Measurements from ENCODE around the gene CDC42BPB.

DNA sequence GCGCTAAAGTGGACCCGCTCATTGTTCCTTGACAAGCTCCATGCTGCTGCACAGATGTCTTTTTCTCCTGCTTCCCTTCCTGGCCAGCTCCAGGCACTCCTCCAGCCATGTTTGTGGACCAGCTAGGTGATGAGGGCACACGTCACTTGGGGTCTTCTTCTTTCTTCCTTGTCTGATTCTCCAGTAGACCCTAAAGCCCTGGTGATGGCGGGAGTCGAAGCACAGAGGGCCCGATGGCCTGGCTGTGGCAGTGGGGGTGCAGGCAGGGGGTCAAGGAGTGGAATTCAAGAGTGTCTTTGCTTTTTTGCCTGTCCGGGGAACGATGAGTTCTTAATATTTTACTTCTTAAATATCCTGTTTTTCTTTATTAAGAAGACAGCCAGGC is 157.8 kb downstream of the CDC42BPB start:
- TF ChIP-seq MXI1 (IDR thresholded peaks at IDR 0.05; ENCODE audit: borderline replicate concordance, low read depth, low read length) (no peak), RAD21 (IDR thresholded peaks at IDR 0.05; ENCODE audit: low read length) (no peak), POLR2A (IDR thresholded peaks at IDR 0.05; ENCODE audit: low read depth, low read length) (no peak), BHLHE40 (IDR thresholded peaks at IDR 0.05; ENCODE audit: low read depth, low read length) (no peak), RFX5 (IDR thresholded peaks at IDR 0.05; ENCODE audit: low read depth, low read length) (no peak), MAFK (IDR thresholded peaks at IDR 0.05; ENCODE audit: low read depth, low read length) (no peak), FOS (IDR thresholded peaks at IDR 0.05; ENCODE audit: low read depth, low read length) (no peak), MAZ (IDR thresholded peaks at IDR 0.05; ENCODE audit: borderline replicate concordance, low read depth, low read length) (no peak), CHD1 (IDR thresholded peaks at IDR 0.05; ENCODE audit: low read depth, low read length) (no peak)
- TF ChIP-seq, protein P1, sequence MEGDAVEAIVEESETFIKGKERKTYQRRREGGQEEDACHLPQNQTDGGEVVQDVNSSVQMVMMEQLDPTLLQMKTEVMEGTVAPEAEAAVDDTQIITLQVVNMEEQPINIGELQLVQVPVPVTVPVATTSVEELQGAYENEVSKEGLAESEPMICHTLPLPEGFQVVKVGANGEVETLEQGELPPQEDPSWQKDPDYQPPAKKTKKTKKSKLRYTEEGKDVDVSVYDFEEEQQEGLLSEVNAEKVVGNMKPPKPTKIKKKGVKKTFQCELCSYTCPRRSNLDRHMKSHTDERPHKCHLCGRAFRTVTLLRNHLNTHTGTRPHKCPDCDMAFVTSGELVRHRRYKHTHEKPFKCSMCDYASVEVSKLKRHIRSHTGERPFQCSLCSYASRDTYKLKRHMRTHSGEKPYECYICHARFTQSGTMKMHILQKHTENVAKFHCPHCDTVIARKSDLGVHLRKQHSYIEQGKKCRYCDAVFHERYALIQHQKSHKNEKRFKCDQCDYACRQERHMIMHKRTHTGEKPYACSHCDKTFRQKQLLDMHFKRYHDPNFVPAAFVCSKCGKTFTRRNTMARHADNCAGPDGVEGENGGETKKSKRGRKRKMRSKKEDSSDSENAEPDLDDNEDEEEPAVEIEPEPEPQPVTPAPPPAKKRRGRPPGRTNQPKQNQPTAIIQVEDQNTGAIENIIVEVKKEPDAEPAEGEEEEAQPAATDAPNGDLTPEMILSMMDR (conservative IDR thresholded peaks at IDR 0.05; ENCODE audit: low read depth, low read length) = no peak
- TF ChIP-seq, protein P2, sequence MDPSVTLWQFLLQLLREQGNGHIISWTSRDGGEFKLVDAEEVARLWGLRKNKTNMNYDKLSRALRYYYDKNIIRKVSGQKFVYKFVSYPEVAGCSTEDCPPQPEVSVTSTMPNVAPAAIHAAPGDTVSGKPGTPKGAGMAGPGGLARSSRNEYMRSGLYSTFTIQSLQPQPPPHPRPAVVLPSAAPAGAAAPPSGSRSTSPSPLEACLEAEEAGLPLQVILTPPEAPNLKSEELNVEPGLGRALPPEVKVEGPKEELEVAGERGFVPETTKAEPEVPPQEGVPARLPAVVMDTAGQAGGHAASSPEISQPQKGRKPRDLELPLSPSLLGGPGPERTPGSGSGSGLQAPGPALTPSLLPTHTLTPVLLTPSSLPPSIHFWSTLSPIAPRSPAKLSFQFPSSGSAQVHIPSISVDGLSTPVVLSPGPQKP (IDR thresholded peaks at IDR 0.05; ENCODE audit: borderline replicate concordance, low read depth, low read length) = no peak
